Brain microvascular endothelial cell (primary cell): ENCODE measurements around the gene PLPP7.

Source experiments
- DNase-seq: peaks from one replicate; pipeline ENCODE4 v3.0.0-alpha.2; 2020
- H3K27ac ChIP-seq: fragments of 250-450 bp; sonication (Bioruptor Pico); 2 replicates; pipeline ENCODE4 v1.5.1; 2020; ENCODE audit warnings: mild to moderate bottlenecking, moderate library complexity
- H3K27me3 ChIP-seq: fragments of 250-450 bp; sonication (Bioruptor Pico); replicated peaks from 2 replicates; pipeline ENCODE4 v1.5.1; 2020; ENCODE audit warnings: mild to moderate bottlenecking
- H3K36me3 ChIP-seq: fragments of 250-450 bp; sonication (Bioruptor Pico); replicated peaks from 2 replicates; pipeline ENCODE4 v1.5.1; 2020; ENCODE audit warnings: mild to moderate bottlenecking
- H3K4me3 ChIP-seq: 2 replicates; pipeline ENCODE4 v1.5.1; 2011; ENCODE audit warnings: low read depth, mild to moderate bottlenecking, control low read depth, low read length, moderate library complexity
- in situ Hi-C: cut with HindIII; loops from 2 replicates; pipeline ENCODE4 v1.10.0; 2017; ENCODE audit warnings: low sequenced_read_pairs, low pct_ligation_motif_present
- TF ChIP-seq, protein P1 (sequence below): IDR thresholded peaks from 2 replicates; pipeline ENCODE4 v1.5.1; 2011; ENCODE audit warnings: low read depth, mild to moderate bottlenecking, moderate library complexity, low read length, control low read depth, inconsistent platforms; ENCODE audit errors: missing control alignments

PLPP7 gene

DNA sequence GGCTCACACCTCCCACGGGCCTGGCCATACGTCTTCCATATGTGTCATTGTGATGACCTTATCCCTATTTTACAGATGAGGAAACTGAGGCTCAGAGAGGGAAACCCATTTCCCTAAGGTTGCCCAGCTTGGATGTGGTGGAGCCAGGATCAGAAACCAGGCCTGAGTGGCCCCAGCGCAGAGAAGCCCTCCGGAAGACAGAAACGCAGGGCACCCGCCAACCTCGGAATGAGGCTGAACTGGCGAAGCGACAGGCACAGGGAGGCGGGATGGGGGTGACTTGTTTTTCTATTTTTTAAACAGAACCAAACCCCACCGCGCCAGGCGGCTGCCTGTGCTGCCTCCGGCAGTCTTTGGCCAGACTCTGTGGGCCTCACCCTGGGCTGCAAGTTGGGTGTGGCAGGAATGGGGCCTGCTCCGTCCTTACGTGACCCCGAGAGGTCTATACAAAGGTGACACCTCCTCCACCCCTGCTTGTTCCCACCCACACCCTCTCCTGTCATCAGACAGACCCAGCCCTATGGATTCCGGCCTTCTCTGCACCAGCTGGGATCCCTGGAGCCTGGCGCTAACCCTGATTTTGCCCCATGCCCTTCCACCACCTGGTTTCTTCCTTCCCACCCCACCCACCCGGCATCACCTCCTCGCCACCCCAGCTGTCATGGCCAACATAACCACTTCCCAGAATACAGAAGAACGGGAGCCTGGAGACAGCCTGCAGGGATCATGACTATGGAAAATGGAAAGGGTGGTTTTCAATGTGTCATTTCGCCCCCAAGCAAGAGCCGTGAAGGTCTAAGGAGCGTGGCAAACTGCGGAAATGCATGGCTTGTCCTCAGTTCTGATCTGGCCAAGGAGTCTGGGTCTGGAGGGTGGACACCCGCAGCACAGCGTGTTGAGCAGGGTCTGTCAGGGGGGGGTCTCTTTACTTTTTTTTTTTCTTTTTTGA, 23.6 kb downstream of the PLPP7 start:
- Histone ChIP-seq H3K4me3 (no peak overlapping the region), H3K27ac (no peak overlapping the region), H3K27me3 (no peaks in the 10 kb centered on the region), H3K36me3 (no peaks in the 10 kb centered on the region)
- TF ChIP-seq, protein P1, sequence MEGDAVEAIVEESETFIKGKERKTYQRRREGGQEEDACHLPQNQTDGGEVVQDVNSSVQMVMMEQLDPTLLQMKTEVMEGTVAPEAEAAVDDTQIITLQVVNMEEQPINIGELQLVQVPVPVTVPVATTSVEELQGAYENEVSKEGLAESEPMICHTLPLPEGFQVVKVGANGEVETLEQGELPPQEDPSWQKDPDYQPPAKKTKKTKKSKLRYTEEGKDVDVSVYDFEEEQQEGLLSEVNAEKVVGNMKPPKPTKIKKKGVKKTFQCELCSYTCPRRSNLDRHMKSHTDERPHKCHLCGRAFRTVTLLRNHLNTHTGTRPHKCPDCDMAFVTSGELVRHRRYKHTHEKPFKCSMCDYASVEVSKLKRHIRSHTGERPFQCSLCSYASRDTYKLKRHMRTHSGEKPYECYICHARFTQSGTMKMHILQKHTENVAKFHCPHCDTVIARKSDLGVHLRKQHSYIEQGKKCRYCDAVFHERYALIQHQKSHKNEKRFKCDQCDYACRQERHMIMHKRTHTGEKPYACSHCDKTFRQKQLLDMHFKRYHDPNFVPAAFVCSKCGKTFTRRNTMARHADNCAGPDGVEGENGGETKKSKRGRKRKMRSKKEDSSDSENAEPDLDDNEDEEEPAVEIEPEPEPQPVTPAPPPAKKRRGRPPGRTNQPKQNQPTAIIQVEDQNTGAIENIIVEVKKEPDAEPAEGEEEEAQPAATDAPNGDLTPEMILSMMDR, result no peak
- no peak for DNase-seq
- in situ Hi-C loops, result no loop called here

DNA sequence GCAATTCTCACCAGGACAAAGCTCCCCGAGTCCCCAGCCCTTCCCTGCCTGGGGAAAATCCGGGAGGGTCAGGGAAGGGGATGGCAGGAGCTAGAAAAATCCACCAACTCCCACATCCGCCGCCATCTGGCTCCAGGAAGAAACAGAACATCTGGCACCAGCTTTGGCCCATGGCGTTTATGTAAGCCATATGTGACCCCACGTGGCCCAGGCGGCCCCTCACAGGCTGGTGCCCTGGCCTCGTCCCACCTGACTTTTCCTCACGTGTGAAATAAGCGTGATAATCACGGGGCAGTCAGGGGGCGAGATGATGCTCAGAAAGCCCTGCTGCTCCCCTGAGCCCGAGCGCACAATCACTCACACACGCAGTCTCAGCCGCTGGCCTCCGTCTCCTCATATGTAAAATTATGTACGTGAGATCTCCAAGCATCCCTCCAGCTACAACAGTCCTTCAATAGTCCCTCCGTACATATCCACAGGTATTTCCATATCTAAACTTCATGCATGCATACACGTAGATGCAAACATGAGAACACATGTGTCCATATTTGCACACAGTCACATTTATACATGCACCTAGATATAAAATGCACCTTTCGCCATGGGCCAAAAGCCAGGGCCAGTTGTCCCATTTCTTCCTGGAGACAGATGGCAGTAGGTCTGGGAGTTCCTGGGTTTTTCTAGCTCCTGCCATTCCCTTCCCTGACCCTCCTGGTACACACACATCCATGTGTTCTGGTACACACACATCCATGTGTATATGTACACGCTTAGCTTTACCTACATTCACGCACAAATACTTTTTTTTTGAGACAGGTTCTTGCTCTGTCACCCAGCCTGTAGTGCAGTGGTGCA, 28.9 kb downstream of the PLPP7 start:
- no peaks in the 10 kb centered on the region for H3K36me3 ChIP-seq
- H3K27me3 ChIP-seq, result no peaks in the 10 kb centered on the region
- TF ChIP-seq, protein P1, result no peak
- H3K4me3 ChIP-seq, result no peak overlapping the region
- H3K27ac ChIP-seq, result no peak overlapping the region
- in situ Hi-C loops, result no loop called here
- DNase-seq, result no peak

DNA sequence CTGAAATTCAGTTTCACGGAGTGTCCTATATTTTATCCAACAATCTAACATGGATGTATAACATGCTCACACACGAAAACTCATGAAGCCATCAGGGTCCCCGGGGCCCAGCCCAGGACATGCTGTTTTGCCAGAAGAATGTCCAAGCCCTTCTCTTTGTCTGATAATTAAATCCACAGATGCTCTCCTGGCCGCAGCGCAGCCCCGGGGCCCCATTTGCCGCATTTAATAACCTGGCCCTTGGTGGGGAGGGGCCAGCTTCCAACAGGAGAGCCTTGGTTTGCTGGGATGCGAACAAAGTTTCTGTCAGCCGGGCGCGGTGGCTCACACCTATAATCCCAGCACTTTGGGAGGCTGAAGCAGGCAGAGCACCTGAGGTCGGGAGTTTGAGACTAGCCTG, 30.0 kb downstream of the PLPP7 start:
- H3K36me3 ChIP-seq, result no peaks in the 10 kb centered on the region
- no peaks in the 10 kb centered on the region for H3K27me3 ChIP-seq
- in situ Hi-C loops, result no loop called here
- H3K27ac ChIP-seq, result no peak overlapping the region
- no peak overlapping the region for H3K4me3 ChIP-seq
- no peak for DNase-seq
- TF ChIP-seq, protein P1, result no peak

DNA sequence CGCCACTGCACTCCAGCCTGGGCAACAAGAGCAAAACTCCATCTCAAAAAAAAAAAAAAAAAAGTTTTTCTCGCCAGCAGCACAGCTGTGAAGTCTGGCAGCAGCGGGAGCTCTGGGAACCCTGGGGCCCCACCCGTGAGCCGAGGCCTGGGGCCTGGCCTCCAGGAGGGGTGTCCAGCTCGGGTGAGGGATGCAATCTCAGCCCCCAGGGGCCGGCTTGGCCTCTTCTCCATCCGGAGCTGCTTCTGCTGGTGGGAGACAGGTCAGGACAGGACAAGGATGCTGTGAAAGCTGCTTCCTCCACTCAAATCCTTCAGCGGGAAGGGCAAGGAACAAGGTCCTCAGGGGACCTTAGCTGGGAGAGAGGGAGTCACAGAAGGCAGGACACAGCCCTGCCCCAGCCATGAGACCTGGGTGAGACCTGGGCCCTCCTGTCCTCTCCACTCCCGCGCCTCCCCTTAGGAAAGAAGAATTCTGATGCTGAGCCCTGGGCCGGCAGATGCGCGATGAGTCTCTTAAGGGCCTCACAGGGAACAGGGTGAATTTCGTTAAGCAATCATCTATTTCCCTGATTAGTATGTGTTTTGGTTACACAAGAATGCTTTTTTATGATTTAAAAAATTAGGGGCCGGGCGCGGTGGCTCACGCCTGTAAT, 30.6 kb downstream of the PLPP7 start:
- Histone ChIP-seq H3K36me3 (no peaks in the 10 kb centered on the region), H3K27me3 (no peaks in the 10 kb centered on the region), H3K27ac (no peak overlapping the region), H3K4me3 (no peak overlapping the region)
- no peak for DNase-seq
- TF ChIP-seq, protein P1, result no peak
- in situ Hi-C loops, result no loop called here

DNA sequence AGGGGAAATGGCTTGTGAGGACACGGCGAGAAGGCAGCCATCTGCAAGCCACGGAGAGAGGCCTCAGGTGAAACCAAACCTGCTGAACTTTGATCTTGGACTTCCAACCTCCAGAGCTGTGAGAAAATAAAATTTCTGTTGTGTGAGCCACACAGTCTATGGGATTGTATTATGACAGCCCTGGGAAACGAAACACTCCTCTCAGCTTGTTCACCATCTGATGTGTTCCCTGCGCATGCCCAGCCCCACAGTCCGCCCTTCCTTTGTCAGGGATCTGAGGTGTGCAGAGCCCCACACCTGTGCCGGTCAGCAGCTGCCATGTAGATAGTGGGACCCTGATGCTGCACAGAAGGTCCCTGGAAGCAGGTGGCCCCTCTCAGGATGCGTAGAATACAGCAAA, 34.1 kb downstream of the PLPP7 start:
- no peaks in the 10 kb centered on the region for H3K27me3 ChIP-seq
- DNase-seq, result no peak
- H3K36me3 ChIP-seq, result no peaks in the 10 kb centered on the region
- in situ Hi-C loops, result no loop called here
- TF ChIP-seq, protein P1, result no peak
- no peak overlapping the region for H3K27ac ChIP-seq
- no peak overlapping the region for H3K4me3 ChIP-seq
